ENCODE measurements around the gene MACC1. TPM values are rescaled to one million over a fixed set of nuclear protein-coding genes. Genes with fewer than 3 reads are reported as not detected.

The MACC1 gene
- total and polyA plus RNA-seq, 10 of the 15 experiments (the other 5 are each of a cell fraction or from before 2014, with no cell fraction given) = 6.0 to 61.1 (median 12.7) TPM

DNA sequence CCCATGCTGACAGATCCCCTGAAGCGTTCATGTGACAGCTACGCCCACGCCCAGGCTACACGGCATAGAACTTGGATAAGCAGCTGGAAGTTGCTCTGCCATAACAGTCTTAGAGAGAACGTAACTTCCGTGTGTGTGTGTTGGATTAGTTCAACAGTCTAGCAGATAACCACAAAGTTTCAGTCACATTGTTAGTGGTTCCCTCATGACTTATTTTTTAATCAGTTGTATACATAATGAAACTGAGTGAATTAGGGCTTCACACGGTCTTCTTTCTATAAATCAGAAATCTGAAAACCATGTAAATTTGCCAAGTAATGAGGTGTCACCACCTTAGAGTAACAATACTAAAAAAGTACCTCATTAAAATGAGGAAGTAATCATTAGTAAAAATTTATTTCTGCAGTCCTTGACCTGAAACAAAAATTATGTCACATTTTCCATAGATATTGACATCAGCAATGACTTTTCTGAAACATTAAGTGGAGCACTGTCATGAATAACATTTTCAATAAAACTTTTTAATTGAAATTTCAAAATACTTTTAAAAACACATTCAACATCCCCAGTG lies 21.7 kb upstream of the MACC1 start (continued):
- TF ChIP-seq, protein P1, sequence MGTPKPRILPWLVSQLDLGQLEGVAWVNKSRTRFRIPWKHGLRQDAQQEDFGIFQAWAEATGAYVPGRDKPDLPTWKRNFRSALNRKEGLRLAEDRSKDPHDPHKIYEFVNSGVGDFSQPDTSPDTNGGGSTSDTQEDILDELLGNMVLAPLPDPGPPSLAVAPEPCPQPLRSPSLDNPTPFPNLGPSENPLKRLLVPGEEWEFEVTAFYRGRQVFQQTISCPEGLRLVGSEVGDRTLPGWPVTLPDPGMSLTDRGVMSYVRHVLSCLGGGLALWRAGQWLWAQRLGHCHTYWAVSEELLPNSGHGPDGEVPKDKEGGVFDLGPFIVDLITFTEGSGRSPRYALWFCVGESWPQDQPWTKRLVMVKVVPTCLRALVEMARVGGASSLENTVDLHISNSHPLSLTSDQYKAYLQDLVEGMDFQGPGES (IDR thresholded peaks at IDR 0.05) = no peak
- TF ChIP-seq ETV6 (conservative IDR thresholded peaks at IDR 0.05 in 1 of 2, IDR thresholded peaks at IDR 0.05 in 1 of 2; ENCODE audit: borderline replicate concordance in 1 of 2, low read depth in 1 of 2) (peak in 1 of 2 experiments; percentile 93; a peak in 2 of 4 replicates), MEF2A (IDR thresholded peaks at IDR 0.05; ENCODE audit: insufficient read depth, low read depth, low read length) (peak; percentile 92), SMARCA5 (IDR thresholded peaks at IDR 0.05) (0 out of 2 replicates have a peak, but pooled peaks have one; percentile 29), NRF1 (conservative IDR thresholded peaks at IDR 0.05; ENCODE audit: low read depth, low read length) (no peak), ESRRA (IDR thresholded peaks at IDR 0.05; ENCODE audit: low read length) (no peak), SREBF1 (IDR thresholded peaks at IDR 0.05; ENCODE audit: low read length) (peak; percentile 72; the same call in 1 of the 2 replicates), TARDBP (IDR thresholded peaks at IDR 0.05; ENCODE audit: borderline replicate concordance) (no peak), POLR2A (IDR thresholded peaks at IDR 0.05; ENCODE audit: low read depth, low read length) (peak; percentile 29; the same call in 1 of the 2 replicates), GABPA (IDR thresholded peaks at IDR 0.05; ENCODE audit: low read depth) (peak; percentile 79), NR2C1 (IDR thresholded peaks at IDR 0.05) (peak; percentile 38; the same call in 1 of the 2 replicates)
- TF ChIP-seq, protein P2, sequence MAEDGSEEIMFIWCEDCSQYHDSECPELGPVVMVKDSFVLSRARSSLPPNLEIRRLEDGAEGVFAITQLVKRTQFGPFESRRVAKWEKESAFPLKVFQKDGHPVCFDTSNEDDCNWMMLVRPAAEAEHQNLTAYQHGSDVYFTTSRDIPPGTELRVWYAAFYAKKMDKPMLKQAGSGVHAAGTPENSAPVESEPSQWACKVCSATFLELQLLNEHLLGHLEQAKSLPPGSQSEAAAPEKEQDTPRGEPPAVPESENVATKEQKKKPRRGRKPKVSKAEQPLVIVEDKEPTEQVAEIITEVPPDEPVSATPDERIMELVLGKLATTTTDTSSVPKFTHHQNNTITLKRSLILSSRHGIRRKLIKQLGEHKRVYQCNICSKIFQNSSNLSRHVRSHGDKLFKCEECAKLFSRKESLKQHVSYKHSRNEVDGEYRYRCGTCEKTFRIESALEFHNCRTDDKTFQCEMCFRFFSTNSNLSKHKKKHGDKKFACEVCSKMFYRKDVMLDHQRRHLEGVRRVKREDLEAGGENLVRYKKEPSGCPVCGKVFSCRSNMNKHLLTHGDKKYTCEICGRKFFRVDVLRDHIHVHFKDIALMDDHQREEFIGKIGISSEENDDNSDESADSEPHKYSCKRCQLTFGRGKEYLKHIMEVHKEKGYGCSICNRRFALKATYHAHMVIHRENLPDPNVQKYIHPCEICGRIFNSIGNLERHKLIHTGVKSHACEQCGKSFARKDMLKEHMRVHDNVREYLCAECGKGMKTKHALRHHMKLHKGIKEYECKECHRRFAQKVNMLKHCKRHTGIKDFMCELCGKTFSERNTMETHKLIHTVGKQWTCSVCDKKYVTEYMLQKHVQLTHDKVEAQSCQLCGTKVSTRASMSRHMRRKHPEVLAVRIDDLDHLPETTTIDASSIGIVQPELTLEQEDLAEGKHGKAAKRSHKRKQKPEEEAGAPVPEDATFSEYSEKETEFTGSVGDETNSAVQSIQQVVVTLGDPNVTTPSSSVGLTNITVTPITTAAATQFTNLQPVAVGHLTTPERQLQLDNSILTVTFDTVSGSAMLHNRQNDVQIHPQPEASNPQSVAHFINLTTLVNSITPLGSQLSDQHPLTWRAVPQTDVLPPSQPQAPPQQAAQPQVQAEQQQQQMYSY (CRISPR knock-in tag; IDR thresholded peaks at IDR 0.05) = no peak
- TF ChIP-seq, protein P3, sequence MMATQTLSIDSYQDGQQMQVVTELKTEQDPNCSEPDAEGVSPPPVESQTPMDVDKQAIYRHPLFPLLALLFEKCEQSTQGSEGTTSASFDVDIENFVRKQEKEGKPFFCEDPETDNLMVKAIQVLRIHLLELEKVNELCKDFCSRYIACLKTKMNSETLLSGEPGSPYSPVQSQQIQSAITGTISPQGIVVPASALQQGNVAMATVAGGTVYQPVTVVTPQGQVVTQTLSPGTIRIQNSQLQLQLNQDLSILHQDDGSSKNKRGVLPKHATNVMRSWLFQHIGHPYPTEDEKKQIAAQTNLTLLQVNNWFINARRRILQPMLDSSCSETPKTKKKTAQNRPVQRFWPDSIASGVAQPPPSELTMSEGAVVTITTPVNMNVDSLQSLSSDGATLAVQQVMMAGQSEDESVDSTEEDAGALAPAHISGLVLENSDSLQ (IDR thresholded peaks at IDR 0.05) = peak; percentile 71
- TF ChIP-seq, protein P4, sequence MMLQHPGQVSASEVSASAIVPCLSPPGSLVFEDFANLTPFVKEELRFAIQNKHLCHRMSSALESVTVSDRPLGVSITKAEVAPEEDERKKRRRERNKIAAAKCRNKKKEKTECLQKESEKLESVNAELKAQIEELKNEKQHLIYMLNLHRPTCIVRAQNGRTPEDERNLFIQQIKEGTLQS (IDR thresholded peaks at IDR 0.05; ENCODE audit: borderline replicate concordance, extremely low read depth, low read depth, low read length) = no peak
- TF ChIP-seq, protein P5, sequence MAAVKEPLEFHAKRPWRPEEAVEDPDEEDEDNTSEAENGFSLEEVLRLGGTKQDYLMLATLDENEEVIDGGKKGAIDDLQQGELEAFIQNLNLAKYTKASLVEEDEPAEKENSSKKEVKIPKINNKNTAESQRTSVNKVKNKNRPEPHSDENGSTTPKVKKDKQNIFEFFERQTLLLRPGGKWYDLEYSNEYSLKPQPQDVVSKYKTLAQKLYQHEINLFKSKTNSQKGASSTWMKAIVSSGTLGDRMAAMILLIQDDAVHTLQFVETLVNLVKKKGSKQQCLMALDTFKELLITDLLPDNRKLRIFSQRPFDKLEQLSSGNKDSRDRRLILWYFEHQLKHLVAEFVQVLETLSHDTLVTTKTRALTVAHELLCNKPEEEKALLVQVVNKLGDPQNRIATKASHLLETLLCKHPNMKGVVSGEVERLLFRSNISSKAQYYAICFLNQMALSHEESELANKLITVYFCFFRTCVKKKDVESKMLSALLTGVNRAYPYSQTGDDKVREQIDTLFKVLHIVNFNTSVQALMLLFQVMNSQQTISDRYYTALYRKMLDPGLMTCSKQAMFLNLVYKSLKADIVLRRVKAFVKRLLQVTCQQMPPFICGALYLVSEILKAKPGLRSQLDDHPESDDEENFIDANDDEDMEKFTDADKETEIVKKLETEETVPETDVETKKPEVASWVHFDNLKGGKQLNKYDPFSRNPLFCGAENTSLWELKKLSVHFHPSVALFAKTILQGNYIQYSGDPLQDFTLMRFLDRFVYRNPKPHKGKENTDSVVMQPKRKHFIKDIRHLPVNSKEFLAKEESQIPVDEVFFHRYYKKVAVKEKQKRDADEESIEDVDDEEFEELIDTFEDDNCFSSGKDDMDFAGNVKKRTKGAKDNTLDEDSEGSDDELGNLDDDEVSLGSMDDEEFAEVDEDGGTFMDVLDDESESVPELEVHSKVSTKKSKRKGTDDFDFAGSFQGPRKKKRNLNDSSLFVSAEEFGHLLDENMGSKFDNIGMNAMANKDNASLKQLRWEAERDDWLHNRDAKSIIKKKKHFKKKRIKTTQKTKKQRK (IDR thresholded peaks at IDR 0.05; ENCODE audit: low read depth, low read length) = no peak
- TF ChIP-seq, protein P6, sequence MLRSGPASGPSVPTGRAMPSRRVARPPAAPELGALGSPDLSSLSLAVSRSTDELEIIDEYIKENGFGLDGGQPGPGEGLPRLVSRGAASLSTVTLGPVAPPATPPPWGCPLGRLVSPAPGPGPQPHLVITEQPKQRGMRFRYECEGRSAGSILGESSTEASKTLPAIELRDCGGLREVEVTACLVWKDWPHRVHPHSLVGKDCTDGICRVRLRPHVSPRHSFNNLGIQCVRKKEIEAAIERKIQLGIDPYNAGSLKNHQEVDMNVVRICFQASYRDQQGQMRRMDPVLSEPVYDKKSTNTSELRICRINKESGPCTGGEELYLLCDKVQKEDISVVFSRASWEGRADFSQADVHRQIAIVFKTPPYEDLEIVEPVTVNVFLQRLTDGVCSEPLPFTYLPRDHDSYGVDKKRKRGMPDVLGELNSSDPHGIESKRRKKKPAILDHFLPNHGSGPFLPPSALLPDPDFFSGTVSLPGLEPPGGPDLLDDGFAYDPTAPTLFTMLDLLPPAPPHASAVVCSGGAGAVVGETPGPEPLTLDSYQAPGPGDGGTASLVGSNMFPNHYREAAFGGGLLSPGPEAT (IDR thresholded peaks at IDR 0.05; ENCODE audit: low read depth) = peak; percentile 98
- TF ChIP-seq, protein P7, sequence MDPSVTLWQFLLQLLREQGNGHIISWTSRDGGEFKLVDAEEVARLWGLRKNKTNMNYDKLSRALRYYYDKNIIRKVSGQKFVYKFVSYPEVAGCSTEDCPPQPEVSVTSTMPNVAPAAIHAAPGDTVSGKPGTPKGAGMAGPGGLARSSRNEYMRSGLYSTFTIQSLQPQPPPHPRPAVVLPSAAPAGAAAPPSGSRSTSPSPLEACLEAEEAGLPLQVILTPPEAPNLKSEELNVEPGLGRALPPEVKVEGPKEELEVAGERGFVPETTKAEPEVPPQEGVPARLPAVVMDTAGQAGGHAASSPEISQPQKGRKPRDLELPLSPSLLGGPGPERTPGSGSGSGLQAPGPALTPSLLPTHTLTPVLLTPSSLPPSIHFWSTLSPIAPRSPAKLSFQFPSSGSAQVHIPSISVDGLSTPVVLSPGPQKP (IDR thresholded peaks at IDR 0.05; ENCODE audit: low read depth, low read length) = no peak

Data from GM12878 (cell line).